Osteoblast (primary cell): ENCODE results near the gene LNX1. TPM values are rescaled to one million over a fixed set of nuclear protein-coding genes. Genes with fewer than 3 reads are reported as not detected.

Source experiments
- DNase-seq: peaks from one replicate; pipeline ENCODE4 v3.0.0; 2011; ENCODE audit warnings: low spot score, mixed read lengths; ENCODE audit not compliant: insufficient read length; ENCODE audit errors: missing footprints
- H2AFZ ChIP-seq: 2 replicates; pipeline ENCODE4 v1.6.0; 2011; ENCODE audit warnings: mild to moderate bottlenecking, low read length
- H3K27ac ChIP-seq: 2 replicates; pipeline ENCODE4 v1.5.1; 2011; ENCODE audit warnings: mild to moderate bottlenecking, low read depth, low read length, moderate library complexity
- H3K27me3 ChIP-seq: 2 replicates; pipeline ENCODE4 v1.6.0; 2012; ENCODE audit warnings: mild to moderate bottlenecking, control low read depth, inconsistent platforms, low read length, moderate library complexity; ENCODE audit not compliant: insufficient read depth
- H3K36me3 ChIP-seq: 2 replicates; pipeline ENCODE4 v1.5.1; 2011; ENCODE audit warnings: mild to moderate bottlenecking, low read length, control low read depth, moderate library complexity; ENCODE audit not compliant: insufficient read depth
- H3K4me1 ChIP-seq: 2 replicates; pipeline ENCODE4 v1.5.1; 2011; ENCODE audit warnings: mild to moderate bottlenecking, low read length, control low read depth, moderate library complexity; ENCODE audit not compliant: insufficient read depth
- H3K4me2 ChIP-seq: 2 replicates; pipeline ENCODE4 v1.6.0; 2011; ENCODE audit warnings: mild to moderate bottlenecking, low read length; ENCODE audit not compliant: insufficient read depth
- H3K4me3 ChIP-seq: fragments of 200-600 bp; sonication (generic); 3 replicates; pipeline ENCODE4 v1.5.1; 2012; ENCODE audit warnings: mild to moderate bottlenecking, low read length, inconsistent platforms; ENCODE audit not compliant: insufficient read depth
- H3K79me2 ChIP-seq: 2 replicates; pipeline ENCODE4 v1.6.0; 2012; ENCODE audit warnings: mild to moderate bottlenecking, low read length, control low read depth, inconsistent platforms; ENCODE audit not compliant: insufficient read depth
- H3K9me3 ChIP-seq: 2 replicates; pipeline ENCODE4 v1.5.1; 2011; ENCODE audit warnings: low read depth, low read length, control low read depth
- H4K20me1 ChIP-seq: 2 replicates; pipeline ENCODE4 v1.6.0; 2012; ENCODE audit warnings: mild to moderate bottlenecking, low read length, control low read depth; ENCODE audit not compliant: insufficient read depth
- CTCF ChIP-seq: IDR thresholded peaks from 2 replicates; pipeline ENCODE4 v1.5.1; 2011; ENCODE audit warnings: mild to moderate bottlenecking, low read depth, low read length, moderate library complexity; ENCODE audit errors: extremely low read depth
- total RNA-seq: library from RNA; depleted of rRNA; stranded (reverse); fragments of >200 nt; gene quantifications from 2 replicates; pipeline ENCODE4 v1.2.3, GENCODE V29; 2012

Gene LNX1
- total RNA-seq, 1 donor: 9.8 TPM

GRCh38 chr4:53598483-53598882, 7.2 kb upstream of the LNX1 start:
- H3K36me3 ChIP-seq: no peaks in the 10 kb centered on the region
- no peak for DNase-seq
- H3K79me2 ChIP-seq: no peaks in the 10 kb centered on the region

GRCh38 chr4:53596901-53597300, 5.6 kb upstream of the LNX1 start:
- Histone ChIP-seq H3K27me3 (no peaks in the 10 kb centered on the region), H3K4me2 (no peak overlapping the region), H3K79me2 (no peaks in the 10 kb centered on the region), H3K9me3 (no peaks in the 10 kb centered on the region), H3K4me3 (no peak overlapping the region), H4K20me1 (no peaks in the 10 kb centered on the region), H3K36me3 (no peaks in the 10 kb centered on the region), H2AFZ (no peak overlapping the region), H3K27ac (no peak overlapping the region), H3K4me1 (peaks cover 6% of the 10 kb centered on the region)
- TF ChIP-seq CTCF: no peak
- peak; percentile 57 for DNase-seq

More at GRCh38 chr4:53598483-53598882, 7.2 kb upstream of the LNX1 start:
- Histone ChIP-seq H3K4me3 (no peak overlapping the region), H4K20me1 (no peaks in the 10 kb centered on the region), H3K27me3 (no peaks in the 10 kb centered on the region), H3K4me1 (peaks cover 6% of the 10 kb centered on the region), H3K9me3 (no peaks in the 10 kb centered on the region), H3K27ac (no peak overlapping the region), H3K4me2 (no peak overlapping the region), H2AFZ (no peak overlapping the region)
- no peak for TF ChIP-seq CTCF

- TF ChIP-seq CTCF: no peak
Measured at GRCh38 chr4:53595834-53596233, 4.5 kb upstream of the LNX1 start.

GRCh38 chr4:53595204-53595603, 3.9 kb upstream of the LNX1 start:
- DNase-seq: no peak
- peaks cover 6% of the 10 kb centered on the region for H3K4me1 ChIP-seq
- H3K27me3 ChIP-seq: no peaks in the 10 kb centered on the region
- H3K79me2 ChIP-seq: no peaks in the 10 kb centered on the region
- H3K4me3 ChIP-seq: no peak overlapping the region
- no peak overlapping the region for H3K4me2 ChIP-seq
- H3K36me3 ChIP-seq: no peaks in the 10 kb centered on the region
- TF ChIP-seq CTCF: no peak
- H4K20me1 ChIP-seq: no peaks in the 10 kb centered on the region
- H3K27ac ChIP-seq: no peak overlapping the region
- no peaks in the 10 kb centered on the region for H3K9me3 ChIP-seq
- H2AFZ ChIP-seq: no peak overlapping the region

More at GRCh38 chr4:53595834-53596233, 4.5 kb upstream of the LNX1 start:
- Histone ChIP-seq H3K27ac (no peak overlapping the region), H3K36me3 (no peaks in the 10 kb centered on the region), H3K4me1 (peaks cover 6% of the 10 kb centered on the region), H2AFZ (no peak overlapping the region), H3K9me3 (no peaks in the 10 kb centered on the region), H3K4me3 (no peak overlapping the region), H3K79me2 (no peaks in the 10 kb centered on the region), H3K4me2 (no peak overlapping the region), H4K20me1 (no peaks in the 10 kb centered on the region), H3K27me3 (no peaks in the 10 kb centered on the region)
- no peak for DNase-seq
